Kidney epithelial cell (primary cell): Measurements from ENCODE around the gene SPACA5. TPM values are rescaled to one million over a fixed set of nuclear protein-coding genes. Genes with fewer than 3 reads are reported as not detected.

ENCODE experiments used
- DNase-seq: peaks from one replicate; pipeline ENCODE4 v3.0.0-alpha.2; 2010; ENCODE audit warnings: low read depth
- H3K27me3 ChIP-seq: 2 replicates; pipeline ENCODE4 v1.6.0; 2011; ENCODE audit warnings: low read length; ENCODE audit not compliant: control insufficient read depth, insufficient read depth
- H3K36me3 ChIP-seq: 2 replicates; pipeline ENCODE4 v1.5.1; 2011; ENCODE audit warnings: low read length; ENCODE audit not compliant: control insufficient read depth, insufficient read depth
- H3K4me3 ChIP-seq: 2 replicates; pipeline ENCODE4 v1.5.1; 2011; ENCODE audit warnings: low read depth, mild to moderate bottlenecking, control low read depth, low read length
- total RNA-seq: library from RNA; depleted of rRNA; stranded (reverse); fragments of >200 nt; gene quantifications from 2 replicates; pipeline ENCODE4 v1.2.3, GENCODE V29; 2015
- TF ChIP-seq, protein P1 (sequence below): IDR thresholded peaks from 2 replicates; pipeline ENCODE4 v1.5.1; 2011; ENCODE audit warnings: mild to moderate bottlenecking, moderate library complexity, low read length, control low read depth, inconsistent platforms; ENCODE audit not compliant: insufficient read depth, poor library complexity, severe bottlenecking

Gene SPACA5
- total RNA-seq, 1 donor from 2014 or later = not detected

DNA sequence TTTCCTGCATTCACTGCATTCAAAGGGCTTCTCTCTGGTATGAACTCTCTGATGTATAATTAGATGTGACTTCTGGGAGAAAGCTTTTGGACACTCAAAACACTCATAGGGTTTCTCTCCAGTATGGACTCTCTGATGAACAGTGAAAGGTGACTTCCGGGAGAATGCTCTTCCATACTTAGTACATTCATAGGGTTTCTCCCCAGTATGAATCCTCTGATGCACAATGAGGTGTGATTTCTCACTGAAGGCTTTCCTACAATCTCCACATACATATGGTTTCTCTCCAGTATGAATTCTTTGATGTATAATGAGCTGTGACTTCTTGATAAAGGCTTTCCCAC, 52.5 kb downstream of the SPACA5 start:
- Histone ChIP-seq H3K27me3 (no peaks in the 10 kb centered on the region), H3K36me3 (no peaks in the 10 kb centered on the region), H3K4me3 (no peak overlapping the region)
- DNase-seq = no peak
- TF ChIP-seq, protein P1, sequence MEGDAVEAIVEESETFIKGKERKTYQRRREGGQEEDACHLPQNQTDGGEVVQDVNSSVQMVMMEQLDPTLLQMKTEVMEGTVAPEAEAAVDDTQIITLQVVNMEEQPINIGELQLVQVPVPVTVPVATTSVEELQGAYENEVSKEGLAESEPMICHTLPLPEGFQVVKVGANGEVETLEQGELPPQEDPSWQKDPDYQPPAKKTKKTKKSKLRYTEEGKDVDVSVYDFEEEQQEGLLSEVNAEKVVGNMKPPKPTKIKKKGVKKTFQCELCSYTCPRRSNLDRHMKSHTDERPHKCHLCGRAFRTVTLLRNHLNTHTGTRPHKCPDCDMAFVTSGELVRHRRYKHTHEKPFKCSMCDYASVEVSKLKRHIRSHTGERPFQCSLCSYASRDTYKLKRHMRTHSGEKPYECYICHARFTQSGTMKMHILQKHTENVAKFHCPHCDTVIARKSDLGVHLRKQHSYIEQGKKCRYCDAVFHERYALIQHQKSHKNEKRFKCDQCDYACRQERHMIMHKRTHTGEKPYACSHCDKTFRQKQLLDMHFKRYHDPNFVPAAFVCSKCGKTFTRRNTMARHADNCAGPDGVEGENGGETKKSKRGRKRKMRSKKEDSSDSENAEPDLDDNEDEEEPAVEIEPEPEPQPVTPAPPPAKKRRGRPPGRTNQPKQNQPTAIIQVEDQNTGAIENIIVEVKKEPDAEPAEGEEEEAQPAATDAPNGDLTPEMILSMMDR = no peak

Other genes with a start within 250 kb of the SPACA5 start
- 2.6 and 2.8 TPM in 2 replicates for gene ZNF81, start 170.1 kb upstream of the SPACA5 start, total RNA-seq
- 3.3 and 3.6 TPM in 2 replicates for gene ZNF182, start 3.0 kb upstream of the SPACA5 start, total RNA-seq
- 0.75 and 2.8 TPM in 2 replicates for gene ZNF630, start 64.7 kb downstream of the SPACA5 start, total RNA-seq
- gene SPACA5B, start 123.6 kb downstream of the SPACA5 start, total RNA-seq = not detected in 2 replicates
- gene SSX5, start 189.8 kb downstream of the SPACA5 start, total RNA-seq = not detected in 2 replicates
- not detected in 2 replicates for gene SSX1, start 248.4 kb downstream of the SPACA5 start, total RNA-seq